Neutrophil (primary cell): ENCODE results near the gene CLECL1.

Experiments
- H3K27ac ChIP-seq: fragments of 200-600 bp; sonication (generic); 2 replicates; pipeline ENCODE4 v1.5.1; 2016; ENCODE audit warnings: mild to moderate bottlenecking, moderate library complexity
- H3K27me3 ChIP-seq: fragments of 200-600 bp; sonication (generic); 2 replicates; pipeline ENCODE4 v1.6.0; 2016; ENCODE audit warnings: mild to moderate bottlenecking
- H3K36me3 ChIP-seq: fragments of 200-600 bp; sonication (generic); 2 replicates; pipeline ENCODE4 v1.5.1; 2017
- H3K4me1 ChIP-seq, 2 experiments: fragments of 200-600 bp in 1 of 2; sonication (generic) in 1 of 2; 1 replicate in 1 of 2; 2 replicates in 1 of 2; pipeline versions ENCODE4 v1.5.1 to v1.6.1; 2013 to 2016; ENCODE audit warnings: low read depth in 1 of 2, low read length in 1 of 2, mild to moderate bottlenecking in 1 of 2, moderate library complexity in 1 of 2; ENCODE audit not compliant: control insufficient read depth in 1 of 2, insufficient read depth in 1 of 2
- H3K4me3 ChIP-seq, 2 experiments: fragments of 200-600 bp in 1 of 2; sonication (generic) in 1 of 2; 1 replicate in 1 of 2; 2 replicates in 1 of 2; pipeline ENCODE4 v1.5.1; 2013 to 2016; ENCODE audit warnings: low read depth in 1 of 2, low read length in 1 of 2, mild to moderate bottlenecking in 1 of 2, moderate library complexity in 1 of 2
- H3K9me3 ChIP-seq: fragments of 200-600 bp; sonication (generic); 2 replicates; pipeline ENCODE4 v1.5.1; 2016
- TF ChIP-seq, protein P1 (sequence below): fragments of 200-600 bp; sonication (generic); IDR thresholded peaks from 2 replicates; pipeline ENCODE4 v1.5.1; 2016; ENCODE audit warnings: antibody characterized with exemption

The CLECL1 gene

DNA sequence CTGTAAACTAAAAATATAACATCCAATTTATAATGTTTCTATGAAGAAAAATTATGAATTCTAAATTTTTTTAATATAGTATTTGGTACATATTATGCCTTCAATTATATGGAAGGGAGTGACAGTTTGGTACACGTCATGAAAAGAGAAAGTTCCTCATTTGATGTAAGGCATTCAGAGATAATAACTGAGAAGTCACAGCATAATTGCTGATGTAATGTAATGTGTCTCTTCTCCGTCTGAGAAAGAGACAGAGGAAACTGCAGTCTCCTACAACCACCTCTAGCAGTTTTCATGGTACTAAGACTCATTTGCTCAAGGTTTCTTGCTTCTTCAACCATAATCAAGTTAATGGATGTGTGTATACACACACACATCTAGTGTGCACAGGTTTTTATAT, 30.1 kb upstream of the CLECL1 start:
- H3K36me3 ChIP-seq, result no peaks in the 10 kb centered on the region
- no peaks in the 10 kb centered on the region for H3K27me3 ChIP-seq
- TF ChIP-seq, protein P1, sequence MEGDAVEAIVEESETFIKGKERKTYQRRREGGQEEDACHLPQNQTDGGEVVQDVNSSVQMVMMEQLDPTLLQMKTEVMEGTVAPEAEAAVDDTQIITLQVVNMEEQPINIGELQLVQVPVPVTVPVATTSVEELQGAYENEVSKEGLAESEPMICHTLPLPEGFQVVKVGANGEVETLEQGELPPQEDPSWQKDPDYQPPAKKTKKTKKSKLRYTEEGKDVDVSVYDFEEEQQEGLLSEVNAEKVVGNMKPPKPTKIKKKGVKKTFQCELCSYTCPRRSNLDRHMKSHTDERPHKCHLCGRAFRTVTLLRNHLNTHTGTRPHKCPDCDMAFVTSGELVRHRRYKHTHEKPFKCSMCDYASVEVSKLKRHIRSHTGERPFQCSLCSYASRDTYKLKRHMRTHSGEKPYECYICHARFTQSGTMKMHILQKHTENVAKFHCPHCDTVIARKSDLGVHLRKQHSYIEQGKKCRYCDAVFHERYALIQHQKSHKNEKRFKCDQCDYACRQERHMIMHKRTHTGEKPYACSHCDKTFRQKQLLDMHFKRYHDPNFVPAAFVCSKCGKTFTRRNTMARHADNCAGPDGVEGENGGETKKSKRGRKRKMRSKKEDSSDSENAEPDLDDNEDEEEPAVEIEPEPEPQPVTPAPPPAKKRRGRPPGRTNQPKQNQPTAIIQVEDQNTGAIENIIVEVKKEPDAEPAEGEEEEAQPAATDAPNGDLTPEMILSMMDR, result no peak
- H3K27ac ChIP-seq, result peak overlapping the region; percentile 4
- peaks cover 31 to 43% of the 10 kb centered on the region in 2 experiments for H3K4me1 ChIP-seq
- no peaks in the 10 kb centered on the region for H3K9me3 ChIP-seq
- no peak overlapping the region for H3K4me3 ChIP-seq

DNA sequence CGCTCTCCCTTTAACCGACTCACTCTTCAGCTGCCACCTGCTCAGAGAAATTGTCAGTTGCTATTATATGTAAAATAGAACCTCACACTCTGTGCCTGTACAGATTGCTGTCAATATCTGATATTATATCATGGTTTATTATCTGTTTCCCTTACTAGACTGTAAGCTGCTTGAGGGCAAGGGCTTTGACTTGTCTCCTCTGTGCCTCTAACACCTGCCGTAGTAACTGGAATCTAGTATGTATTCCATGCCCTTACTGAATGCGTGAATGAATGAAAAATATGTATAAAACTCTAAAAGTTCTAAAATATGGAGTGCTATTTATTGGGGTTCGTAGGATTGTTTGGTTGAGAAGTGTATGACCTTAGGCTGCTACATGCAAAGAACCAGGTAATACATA, 29.5 kb upstream of the CLECL1 start:
- TF ChIP-seq, protein P1, result no peak
- no peak overlapping the region for H3K4me3 ChIP-seq
- H3K27me3 ChIP-seq, result no peaks in the 10 kb centered on the region
- H3K27ac ChIP-seq, result no peak overlapping the region
- no peaks in the 10 kb centered on the region for H3K36me3 ChIP-seq
- no peaks in the 10 kb centered on the region for H3K9me3 ChIP-seq
- peaks cover 32 to 43% of the 10 kb centered on the region in 2 experiments for H3K4me1 ChIP-seq

DNA sequence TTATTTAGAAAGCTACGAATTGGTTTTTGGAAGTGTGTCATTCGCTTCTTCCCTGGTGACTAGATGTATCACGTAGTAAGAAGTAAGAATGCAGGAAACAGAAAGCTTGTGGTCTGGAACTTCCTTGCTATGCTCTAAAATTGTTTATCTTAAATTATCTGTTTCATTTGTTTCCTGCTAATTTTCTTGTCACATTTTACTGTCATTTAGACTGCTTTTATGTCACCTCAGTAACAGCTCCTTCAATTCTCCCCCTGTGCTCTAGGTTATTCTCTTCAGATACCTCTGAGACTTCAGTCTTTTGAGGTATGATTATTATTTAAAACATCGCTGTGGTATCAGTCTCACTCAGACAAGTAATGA, 28.5 kb upstream of the CLECL1 start:
- Histone ChIP-seq H3K27ac (peak overlapping the region; percentile 32), H3K4me1 (peaks cover 32 to 43% of the 10 kb centered on the region in 2 experiments), H3K27me3 (no peaks in the 10 kb centered on the region), H3K36me3 (no peaks in the 10 kb centered on the region), H3K9me3 (no peaks in the 10 kb centered on the region), H3K4me3 (no peak overlapping the region)
- TF ChIP-seq, protein P1, result no peak

DNA sequence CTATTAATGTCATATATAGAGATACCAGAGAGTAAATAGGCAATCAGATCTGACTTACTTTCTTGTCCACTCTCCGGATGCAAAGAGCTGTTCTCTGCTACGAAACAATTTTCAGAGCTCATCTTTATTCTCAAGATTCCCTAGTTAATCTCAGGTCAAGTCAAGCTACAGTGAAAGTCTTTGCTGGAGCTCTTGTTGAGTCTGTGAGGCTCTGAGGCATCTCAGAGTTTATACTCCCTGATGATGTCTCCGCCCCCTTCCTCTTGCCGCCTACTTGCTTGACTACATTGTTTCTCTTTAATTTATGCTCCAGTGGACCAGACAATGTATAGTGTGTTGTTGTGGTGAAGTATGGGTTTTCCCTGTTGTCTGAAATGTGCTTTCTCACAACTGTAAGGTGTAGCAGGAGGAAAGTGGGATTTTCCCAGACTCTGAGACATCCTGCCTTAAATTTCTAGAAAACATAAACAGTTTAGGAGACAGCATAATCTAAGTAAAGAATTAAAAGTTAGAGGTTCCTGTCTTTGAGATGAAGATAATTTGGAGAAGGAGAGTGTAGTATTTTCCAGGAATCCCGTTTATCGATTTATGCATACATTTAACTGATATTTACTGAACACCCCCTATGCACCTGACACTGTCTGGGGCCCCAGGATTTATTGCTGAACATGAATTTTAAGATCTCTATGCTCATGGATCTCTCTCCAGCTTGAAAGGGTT, 28.0 kb upstream of the CLECL1 start, which contains the start of gene CD69:
Gene CD69 (minus strand): TSS at position 203 of the 720 bp plus-strand sequence. CDS start 81 bp downstream, at position 122.
- Histone ChIP-seq H3K4me3 (peak within 1 kb of the TSS in 1 of 2 experiments; percentile 12), H3K27ac (peak within 1 kb of the TSS; percentile 32), H3K4me1 (peaks cover 32 to 43% of the 10 kb centered on the region in 2 experiments), H3K9me3 (no peaks in the 10 kb centered on the region), H3K36me3 (no peaks in the 10 kb centered on the region), H3K27me3 (no peaks in the 10 kb centered on the region)
- TF ChIP-seq, protein P1, result no peak

DNA sequence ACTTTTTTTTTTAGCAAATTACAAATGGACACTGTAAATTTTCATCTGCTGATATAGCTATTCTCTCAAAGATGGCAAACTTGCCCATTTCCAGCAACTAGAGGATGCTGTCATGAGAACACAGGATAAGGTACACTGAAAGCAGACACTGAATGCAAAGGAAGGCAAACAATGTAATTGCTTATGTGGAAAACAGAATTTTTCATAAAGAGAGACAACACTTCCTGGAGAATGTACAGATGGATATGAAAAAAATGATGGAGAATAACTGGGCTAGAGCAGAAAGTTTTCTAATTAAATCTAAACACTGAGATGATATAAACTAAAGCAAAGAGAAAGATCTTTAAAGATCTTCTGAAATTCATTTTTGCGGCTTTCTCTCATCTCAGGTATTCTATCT, 27.2 kb upstream of the CLECL1 start:
- no peaks in the 10 kb centered on the region for H3K9me3 ChIP-seq
- H3K4me3 ChIP-seq, result no peak overlapping the region
- peaks cover 32 to 42% of the 10 kb centered on the region in 2 experiments for H3K4me1 ChIP-seq
- no peak overlapping the region for H3K27ac ChIP-seq
- no peaks in the 10 kb centered on the region for H3K36me3 ChIP-seq
- H3K27me3 ChIP-seq, result no peaks in the 10 kb centered on the region
- TF ChIP-seq, protein P1, result no peak
